H1 (cell line): ENCODE results near the gene SLC30A5. TPM values are rescaled to one million over a fixed set of nuclear protein-coding genes. Genes with fewer than 3 reads are reported as not detected.
A peak's percentile ranks its signal among the peaks of the same experiment; 100 is the strongest.

Experiments
- CTCF ChIA-PET: fragments of 300-600 bp; sonication (Branson Sonifier 250); formaldehyde crosslinking; loops from one replicate; lab custom pipeline; 2021; ENCODE audit not compliant: partially characterized antibody; lab: Charles Lee
- POLR2A ChIA-PET: fragments of 300-600 bp; sonication (Branson Sonifier 250); formaldehyde crosslinking; loops from one replicate; lab custom pipeline; 2021; ENCODE audit warnings: inconsistent platforms; ENCODE audit not compliant: partially characterized antibody; lab: Charles Lee
- DNase-seq, 2 experiments: peaks; one replicate each; pipeline versions ENCODE4 v3.0.0 to v3.0.0-alpha.2; 2010 to 2022; ENCODE audit warnings: low spot score in 2 of 2, low read depth in 1 of 2, mixed read lengths in 1 of 2
- FAIRE-seq: peaks from 2 replicates; lab custom pipeline; 2011; peaks lifted over from hg19 to GRCh38; lab: Jason Lieb, UNC
- H2AFZ ChIP-seq: 2 replicates; pipeline ENCODE4 v1.8.1; 2012; ENCODE audit warnings: low read length, inconsistent platforms
- H2AK5ac ChIP-seq: 2 replicates; pipeline ENCODE4 v1.6.1; 2013; ENCODE audit warnings: low read depth, low read length
- H2BK120ac ChIP-seq: replicated peaks from 2 replicates; pipeline ENCODE3; 2013; ENCODE audit warnings: low read depth, low read length, inconsistent platforms
- H2BK12ac ChIP-seq: 2 replicates; pipeline ENCODE4 v1.6.1; 2013; ENCODE audit warnings: low read depth, low read length
- H2BK15ac ChIP-seq: 2 replicates; pipeline ENCODE4 v1.6.1; 2013; ENCODE audit warnings: low read length
- H2BK20ac ChIP-seq: 2 replicates; pipeline ENCODE4 v1.6.1; 2013; ENCODE audit warnings: low read length
- H2BK5ac ChIP-seq: 2 replicates; pipeline ENCODE4 v1.6.1; 2013; ENCODE audit warnings: low read depth, low read length
- H3K14ac ChIP-seq: 2 replicates; pipeline ENCODE4 v1.6.1; 2013; ENCODE audit warnings: inconsistent platforms; ENCODE audit not compliant: insufficient read length
- H3K18ac ChIP-seq: 2 replicates; pipeline ENCODE4 v1.6.1; 2013; ENCODE audit warnings: low read length; ENCODE audit errors: extremely low read depth
- H3K23ac ChIP-seq: 2 replicates; pipeline ENCODE4 v1.6.1; 2013; ENCODE audit warnings: inconsistent platforms; ENCODE audit not compliant: insufficient read length
- H3K23me2 ChIP-seq: 2 replicates; pipeline ENCODE4 v1.6.1; 2013; ENCODE audit warnings: low read depth, low read length
- H3K27ac ChIP-seq: 2 replicates; pipeline ENCODE4 v1.6.1; 2011; ENCODE audit warnings: low read depth, low read length, inconsistent platforms
- H3K27me3 ChIP-seq, 4 experiments: replicated peaks in 1 of 4; 1 replicate in 1 of 4; 2 replicates in 3 of 4; pipeline versions ENCODE4 v1.6.1 to v1.8.1; 2011 to 2013; ENCODE audit warnings: low read length in 3 of 4, mild to moderate bottlenecking in 3 of 4, inconsistent platforms in 2 of 4, mixed read lengths in 2 of 4, moderate library complexity in 1 of 4; ENCODE audit not compliant: control insufficient read depth in 3 of 4, insufficient read depth in 3 of 4; ENCODE audit errors: extremely low read depth in 1 of 4
- H3K36me3 ChIP-seq, 4 experiments: 2 replicates each; pipeline versions ENCODE4 v1.6.1 to v1.8.1; 2011 to 2013; ENCODE audit warnings: mild to moderate bottlenecking in 4 of 4, low read length in 3 of 4, moderate library complexity in 2 of 4, control low read depth in 1 of 4, inconsistent platforms in 1 of 4; ENCODE audit not compliant: insufficient read depth in 4 of 4, control insufficient read depth in 2 of 4
- H3K4ac ChIP-seq: replicated peaks from 2 replicates; pipeline ENCODE3; 2013; ENCODE audit warnings: low read length, low read depth, mixed read lengths, inconsistent platforms; ENCODE audit not compliant: insufficient read length
- H3K4me1 ChIP-seq, 4 experiments: replicated peaks in 1 of 4; 1 replicate in 1 of 4; 2 replicates in 3 of 4; pipeline versions ENCODE4 v1.6.1 to v1.8.1; 2011 to 2013; ENCODE audit warnings: low read length in 3 of 4, inconsistent platforms in 2 of 4, mixed read lengths in 1 of 4; ENCODE audit not compliant: insufficient read depth in 4 of 4, control insufficient read depth in 3 of 4
- H3K4me2 ChIP-seq, 2 experiments: 2 replicates each; pipeline versions ENCODE4 v1.6.1 to v1.8.1; 2011 to 2013; ENCODE audit warnings: low read depth in 2 of 2, low read length in 2 of 2, control low read depth in 1 of 2, inconsistent platforms in 1 of 2, mild to moderate bottlenecking in 1 of 2; ENCODE audit not compliant: insufficient read depth in 1 of 2
- H3K4me3 ChIP-seq, 4 experiments: fragments of 200-600, 300-600 bp in 1 of 4; sonication (generic), shearing (Covaris generic), sonication (Bioruptor Twin) in 1 of 4; 2 replicates each; pipeline versions ENCODE4 v1.5.1 to v1.8.1; 2011 to 2016; ENCODE audit warnings: low read length in 4 of 4, low read depth in 3 of 4, control low read depth in 2 of 4, inconsistent platforms in 2 of 4, mild to moderate bottlenecking in 2 of 4, mixed read lengths in 1 of 4, moderate library complexity in 1 of 4; ENCODE audit not compliant: insufficient read depth in 2 of 4; ENCODE audit errors: extremely low read depth in 1 of 4
- H3K56ac ChIP-seq: replicated peaks from 2 replicates; pipeline ENCODE3; 2013; ENCODE audit warnings: low read depth, mild to moderate bottlenecking, mixed read lengths, low read length, inconsistent platforms; ENCODE audit not compliant: insufficient read length
- H3K79me1 ChIP-seq: 2 replicates; pipeline ENCODE4 v1.6.1; 2013; ENCODE audit warnings: low read depth, low read length, control low read depth
- H3K79me2 ChIP-seq, 2 experiments: 2 replicates each; pipeline versions ENCODE4 v1.6.1 to v1.8.1; 2012 to 2013; ENCODE audit warnings: low read length in 2 of 2, mild to moderate bottlenecking in 2 of 2, inconsistent platforms in 1 of 2; ENCODE audit not compliant: insufficient read depth in 2 of 2, control insufficient read depth in 1 of 2
- H3K9ac ChIP-seq, 4 experiments: replicated peaks in 1 of 4; 1 replicate in 1 of 4; 2 replicates in 3 of 4; pipeline versions ENCODE4 v1.6.1 to v1.8.1; 2011 to 2013; ENCODE audit warnings: low read depth in 3 of 4, low read length in 3 of 4, control low read depth in 2 of 4, mild to moderate bottlenecking in 2 of 4, moderate library complexity in 2 of 4, inconsistent platforms in 1 of 4; ENCODE audit errors: extremely low read depth in 1 of 4
- H3K9me3 ChIP-seq, 2 experiments: 2 replicates each; pipeline versions ENCODE4 v1.6.1 to v1.8.1; 2012 to 2013; ENCODE audit warnings: mild to moderate bottlenecking in 2 of 2, moderate library complexity in 2 of 2, control low read depth in 1 of 2, inconsistent platforms in 1 of 2, low read depth in 1 of 2, low read length in 1 of 2, mixed read lengths in 1 of 2; ENCODE audit not compliant: insufficient read depth in 2 of 2
- H4K20me1 ChIP-seq, 2 experiments: replicated peaks in 1 of 2; 2 replicates each; pipeline versions ENCODE3 to v1.8.1; 2011 to 2013; ENCODE audit warnings: inconsistent platforms in 2 of 2, low read length in 2 of 2, mild to moderate bottlenecking in 1 of 2; ENCODE audit not compliant: insufficient read depth in 2 of 2, control insufficient read depth in 1 of 2
- H4K5ac ChIP-seq: 2 replicates; pipeline ENCODE4 v1.6.1; 2013; ENCODE audit warnings: low read length, low read depth, mixed read lengths, inconsistent platforms; ENCODE audit not compliant: insufficient read length
- H4K8ac ChIP-seq: 2 replicates; pipeline ENCODE4 v1.8.0; 2013; ENCODE audit warnings: mild to moderate bottlenecking, moderate library complexity, low read length, inconsistent platforms; ENCODE audit not compliant: insufficient read depth; ENCODE audit errors: extremely low read depth
- H4K91ac ChIP-seq: replicated peaks from 2 replicates; pipeline ENCODE3; 2013; ENCODE audit warnings: low read length, mixed read lengths, inconsistent platforms; ENCODE audit not compliant: insufficient read length
- BCL11A ChIP-seq, 2 experiments: IDR thresholded peaks; one replicate each; pipeline ENCODE4 v1.6.1; 2011; ENCODE audit warnings: low read depth in 2 of 2, low read length in 2 of 2, mild to moderate bottlenecking in 2 of 2
- JUND ChIP-seq: IDR thresholded peaks from 2 replicates; pipeline ENCODE4 v1.6.1; 2011; ENCODE audit warnings: mild to moderate bottlenecking, improper control_type of control experiment, low read length
- NANOG ChIP-seq: IDR thresholded peaks from 2 replicates; pipeline ENCODE4 v1.6.1; 2011; ENCODE audit warnings: low read length, low read depth, mild to moderate bottlenecking, inconsistent platforms; ENCODE audit not compliant: insufficient read depth, poor library complexity, severe bottlenecking
- TAF1 ChIP-seq: IDR thresholded peaks from 2 replicates; pipeline ENCODE4 v1.6.1; 2011; ENCODE audit warnings: mild to moderate bottlenecking, low read depth, low read length
- TAF7 ChIP-seq: optimal IDR thresholded peaks from 2 replicates; pipeline ENCODE3; 2011; ENCODE audit warnings: low read depth, mild to moderate bottlenecking, inconsistent platforms, low read length, moderate library complexity, borderline replicate concordance
- TBP ChIP-seq: IDR thresholded peaks from 2 replicates; pipeline ENCODE4 v1.6.1; 2011; ENCODE audit warnings: low read depth, low read length, improper control_type of control experiment
- WGBS, 2 experiments: shearing (Covaris generic) in 1 of 2; methylation state at CpG; one replicate each; pipeline versions ENCODE4 v1.1.6 to v1.1.7; 2013 to 2015; ENCODE audit warnings: low lambda C conversion rate in 2 of 2, mixed read lengths in 2 of 2, inconsistent platforms in 1 of 2, low coverage in 1 of 2, missing lambda C conversion rate in 1 of 2; ENCODE audit not compliant: insufficient replicate concordance in 2 of 2, insufficient coverage in 1 of 2, insufficient read length in 1 of 2; ENCODE audit errors: extremely low coverage in 1 of 2, missing lambda C conversion rate in 1 of 2; 5-methylcytosine and 5-hydroxymethylcytosine counted together
- polyA plus RNA-seq, 7 experiments: library from polyadenylated mRNA; depleted of rRNA in 3 of 7; stranded (reverse) in 5 of 7; unstranded in 2 of 7; fragments of >200 nt in 5 of 7; fragments of 200-250 nt in 2 of 7; gene quantifications; 1 replicate in 5 of 7; 2 replicates in 1 of 7; 4 replicates in 1 of 7; pipeline versions ENCODE4 v1.2.1 to v1.2.3, GENCODE V29; 2011 to 2013; ENCODE audit warnings: missing spikeins in 2 of 7, mixed read lengths in 2 of 7
- total RNA-seq: library from RNA; stranded (reverse); fragmentation: NEBNext Ultra II Directional; extraction: Animal tissue kit (Norgen Biotek cat#: 25700); gene quantifications from 2 replicates; pipeline ENCODE4 v1.2.1, GENCODE V29; 2021
- TF ChIP-seq, protein P1 (sequence below): IDR thresholded peaks from 2 replicates; pipeline ENCODE4 v1.6.1; 2012; ENCODE audit warnings: inconsistent platforms
- TF ChIP-seq, protein P2 (sequence below): IDR thresholded peaks from 2 replicates; pipeline ENCODE4 v1.6.1; 2011; ENCODE audit warnings: low read length, improper control_type of control experiment

The SLC30A5 gene
- total and polyA plus RNA-seq, 2 of the 8 experiments (the other 6 are each of a cell fraction or from before 2014, with no cell fraction given): 31.0 to 43.5 TPM

DNA sequence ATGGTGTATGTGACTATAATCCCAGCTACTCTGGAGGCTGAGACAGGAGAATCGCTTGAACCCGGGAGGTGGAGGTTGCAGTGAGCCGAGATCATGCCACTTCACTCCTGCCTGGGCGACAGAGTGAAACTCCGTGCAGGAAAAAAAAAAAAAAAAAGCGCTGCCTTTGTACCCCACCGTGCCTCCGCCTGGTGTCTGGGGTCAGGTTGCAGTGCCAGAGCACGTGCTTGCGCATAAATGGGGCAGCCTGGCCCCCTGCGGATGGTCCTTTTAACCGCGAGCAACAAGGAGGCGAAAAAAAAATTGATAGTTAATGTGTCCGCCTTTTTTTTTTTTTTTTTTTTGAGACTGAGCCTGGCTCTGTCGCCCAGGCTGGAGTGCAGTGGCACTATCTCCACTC, 66.8 kb downstream of the SLC30A5 start:
- Histone ChIP-seq H3K4me2 (no peak overlapping the region), H3K9me3 (no peaks in the 10 kb centered on the region), H2AK5ac (no peak overlapping the region), H3K4ac (no peak overlapping the region), H3K4me3 (no peak overlapping the region), H3K79me1 (no peaks in the 10 kb centered on the region), H4K8ac (no peak overlapping the region), H2BK20ac (no peak overlapping the region), H4K91ac (no peak overlapping the region), H3K27me3 (no peaks in the 10 kb centered on the region), H3K14ac (no peak overlapping the region), H3K23ac (no peak overlapping the region), H3K27ac (no peak overlapping the region), H2BK15ac (no peak overlapping the region), H2BK12ac (no peak overlapping the region), H2BK5ac (no peak overlapping the region), H4K5ac (no peak overlapping the region), H2AFZ (no peak overlapping the region), H2BK120ac (no peak overlapping the region), H3K23me2 (no peaks in the 10 kb centered on the region), H4K20me1 (no peaks in the 10 kb centered on the region), H3K4me1 (no peaks in the 10 kb centered on the region), H3K18ac (no peak overlapping the region), H3K36me3 (no peaks in the 10 kb centered on the region), H3K79me2 (no peaks in the 10 kb centered on the region), H3K56ac (no peak overlapping the region), H3K9ac (no peak overlapping the region)
- FAIRE-seq: no peak
- 85% methylated on average over 9 of the region's 16 CpGs; no CpG with 5 or more reads in 1 of the 2 experiments for WGBS, 2 experiments
- ChIA-PET CTCF (interaction anchor here (0.6 to 1.2 kb wide), 3 partner anchors 14 to 124 kb away, joined by 3 read pairs; no protein-coding TSS in a partner anchor), POLR2A (no interaction called here)
- TF ChIP-seq JUND (no peak), TBP (no peak), NANOG (no peak), BCL11A (IDR thresholded peaks at IDR 0.05; ENCODE audit: low read depth in 2 of 2, low read length in 2 of 2) (no peak), TAF7 (no peak), TAF1 (no peak)
- TF ChIP-seq, protein P1, sequence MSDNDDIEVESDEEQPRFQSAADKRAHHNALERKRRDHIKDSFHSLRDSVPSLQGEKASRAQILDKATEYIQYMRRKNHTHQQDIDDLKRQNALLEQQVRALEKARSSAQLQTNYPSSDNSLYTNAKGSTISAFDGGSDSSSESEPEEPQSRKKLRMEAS: peak; percentile 47; the same call in 1 of the 2 replicates
- TF ChIP-seq, protein P2, sequence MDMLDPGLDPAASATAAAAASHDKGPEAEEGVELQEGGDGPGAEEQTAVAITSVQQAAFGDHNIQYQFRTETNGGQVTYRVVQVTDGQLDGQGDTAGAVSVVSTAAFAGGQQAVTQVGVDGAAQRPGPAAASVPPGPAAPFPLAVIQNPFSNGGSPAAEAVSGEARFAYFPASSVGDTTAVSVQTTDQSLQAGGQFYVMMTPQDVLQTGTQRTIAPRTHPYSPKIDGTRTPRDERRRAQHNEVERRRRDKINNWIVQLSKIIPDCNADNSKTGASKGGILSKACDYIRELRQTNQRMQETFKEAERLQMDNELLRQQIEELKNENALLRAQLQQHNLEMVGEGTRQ: no peak
- DNase-seq: no peak
